Parathyroid adenoma (tissue), 2 donors: ENCODE results near the gene PLXNC1.

Experiments used
- H2AFZ ChIP-seq: fragments of 300-600 bp; sonication (generic); one replicate; pipeline ENCODE4 v1.7.0; 2017; ENCODE audit warnings: antibody characterized with exemption, mild to moderate bottlenecking
- H3K27ac ChIP-seq: fragments of 300-600 bp; sonication (generic); one replicate; pipeline ENCODE4 v1.7.0; 2017
- H3K27me3 ChIP-seq: fragments of 300-600 bp; sonication (generic); one replicate; pipeline ENCODE4 v1.7.0; 2017; ENCODE audit warnings: low read length; ENCODE audit not compliant: control insufficient read depth, insufficient read depth
- H3K36me3 ChIP-seq: fragments of 300-600 bp; sonication (generic); one replicate; pipeline ENCODE4 v1.7.0; 2017; ENCODE audit warnings: low read length; ENCODE audit not compliant: control insufficient read depth, insufficient read depth
- H3K4me1 ChIP-seq: fragments of 300-600 bp; sonication (generic); one replicate; pipeline ENCODE4 v1.7.0; 2017; ENCODE audit warnings: control low read depth
- H3K4me2 ChIP-seq: fragments of 300-600 bp; sonication (generic); one replicate; pipeline ENCODE4 v1.7.0; 2017; ENCODE audit warnings: low read length
- H3K4me3 ChIP-seq: fragments of 300-600 bp; sonication (generic); one replicate; pipeline ENCODE4 v1.7.0; 2017; ENCODE audit warnings: low read depth, low read length
- H3K79me2 ChIP-seq: fragments of 300-600 bp; sonication (generic); one replicate; pipeline ENCODE4 v1.7.0; 2017; ENCODE audit warnings: control low read depth
- H3K9ac ChIP-seq: fragments of 300-600 bp; sonication (generic); one replicate; pipeline ENCODE4 v1.7.0; 2017; ENCODE audit warnings: mild to moderate bottlenecking
- H3K9me3 ChIP-seq: fragments of 300-600 bp; sonication (generic); one replicate; pipeline ENCODE4 v1.7.0; 2017; ENCODE audit warnings: low read length; ENCODE audit not compliant: control insufficient read depth
- TF ChIP-seq, protein P1 (sequence below): fragments of 300-600 bp; sonication (generic); IDR thresholded peaks from one replicate; pipeline ENCODE4 v1.7.0; 2017; ENCODE audit warnings: antibody characterized with exemption, mild to moderate bottlenecking
- donor health status: primary hyperparathyroidism.

The PLXNC1 gene

DNA sequence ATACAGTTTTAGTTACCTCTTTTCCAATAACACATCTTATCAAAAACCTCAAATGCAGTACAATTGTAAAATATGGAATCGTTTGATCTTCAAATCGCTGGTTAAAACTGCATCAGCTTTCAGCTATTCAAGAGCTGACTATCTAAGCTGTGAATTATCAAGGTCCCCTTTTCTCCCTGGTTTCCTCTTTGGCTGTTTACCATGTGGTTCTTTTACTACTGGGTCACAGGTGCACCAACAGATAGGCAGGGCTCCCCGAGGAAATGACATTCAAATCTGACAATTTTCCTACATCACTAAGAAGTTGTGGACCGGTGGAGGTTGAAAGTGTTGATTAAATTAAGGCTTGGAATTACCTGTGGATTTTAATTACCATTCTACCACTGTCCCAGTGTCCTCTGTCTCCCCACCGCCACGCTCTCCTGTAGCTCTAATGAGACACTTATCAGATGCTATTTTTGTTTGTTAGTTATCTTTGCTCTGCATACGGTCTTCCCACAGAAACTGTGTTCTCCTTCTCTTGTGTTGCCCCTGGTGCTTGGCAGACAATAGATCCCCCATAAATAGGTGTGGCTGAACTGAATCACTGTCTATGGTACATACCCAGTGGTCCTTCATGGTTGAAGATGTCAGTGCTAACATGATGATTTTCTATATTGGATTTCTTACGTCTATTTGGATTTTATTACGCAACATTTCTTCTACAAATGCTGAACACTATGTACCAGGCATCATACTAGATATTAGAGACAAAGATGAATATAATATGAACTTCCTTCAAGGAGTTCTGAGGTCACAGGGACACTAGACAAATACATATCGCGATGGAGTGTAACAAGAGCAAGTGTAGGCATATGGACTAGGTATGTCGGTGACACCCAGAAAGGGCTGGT is 20.9 kb upstream of the PLXNC1 start:
- H3K4me3 ChIP-seq = no peak overlapping the region
- no peak overlapping the region for H3K27ac ChIP-seq
- H3K27me3 ChIP-seq = no peaks in the 10 kb centered on the region
- H3K9me3 ChIP-seq = no peaks in the 10 kb centered on the region
- H2AFZ ChIP-seq = no peak overlapping the region
- H3K79me2 ChIP-seq = no peaks in the 10 kb centered on the region
- H3K4me1 ChIP-seq = no peaks in the 10 kb centered on the region
- H3K4me2 ChIP-seq = no peak overlapping the region
- TF ChIP-seq, protein P1, sequence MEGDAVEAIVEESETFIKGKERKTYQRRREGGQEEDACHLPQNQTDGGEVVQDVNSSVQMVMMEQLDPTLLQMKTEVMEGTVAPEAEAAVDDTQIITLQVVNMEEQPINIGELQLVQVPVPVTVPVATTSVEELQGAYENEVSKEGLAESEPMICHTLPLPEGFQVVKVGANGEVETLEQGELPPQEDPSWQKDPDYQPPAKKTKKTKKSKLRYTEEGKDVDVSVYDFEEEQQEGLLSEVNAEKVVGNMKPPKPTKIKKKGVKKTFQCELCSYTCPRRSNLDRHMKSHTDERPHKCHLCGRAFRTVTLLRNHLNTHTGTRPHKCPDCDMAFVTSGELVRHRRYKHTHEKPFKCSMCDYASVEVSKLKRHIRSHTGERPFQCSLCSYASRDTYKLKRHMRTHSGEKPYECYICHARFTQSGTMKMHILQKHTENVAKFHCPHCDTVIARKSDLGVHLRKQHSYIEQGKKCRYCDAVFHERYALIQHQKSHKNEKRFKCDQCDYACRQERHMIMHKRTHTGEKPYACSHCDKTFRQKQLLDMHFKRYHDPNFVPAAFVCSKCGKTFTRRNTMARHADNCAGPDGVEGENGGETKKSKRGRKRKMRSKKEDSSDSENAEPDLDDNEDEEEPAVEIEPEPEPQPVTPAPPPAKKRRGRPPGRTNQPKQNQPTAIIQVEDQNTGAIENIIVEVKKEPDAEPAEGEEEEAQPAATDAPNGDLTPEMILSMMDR = no peak
- no peak overlapping the region for H3K9ac ChIP-seq
- H3K36me3 ChIP-seq = no peaks in the 10 kb centered on the region

DNA sequence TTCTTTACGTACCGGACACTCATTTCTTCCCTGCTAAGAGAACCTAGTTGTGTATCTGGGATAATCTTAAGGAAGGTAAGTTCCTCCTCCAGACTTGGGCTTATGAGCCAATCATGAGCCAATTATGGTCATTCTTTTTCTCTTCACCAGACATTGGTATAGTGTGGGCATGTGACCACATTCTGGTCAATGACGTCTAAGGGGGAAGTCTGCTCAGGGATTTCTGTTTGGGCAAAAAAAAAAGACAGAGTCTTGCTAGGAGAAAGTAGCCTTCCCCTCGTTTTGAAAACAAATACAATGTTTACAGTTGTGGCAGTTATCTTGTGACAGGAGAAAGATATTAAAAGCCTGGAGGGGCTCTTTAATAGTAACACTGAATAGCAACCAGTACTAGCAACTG is 20.1 kb upstream of the PLXNC1 start:
- H3K4me1 ChIP-seq = no peaks in the 10 kb centered on the region
- no peak overlapping the region for H3K27ac ChIP-seq
- H3K4me3 ChIP-seq = no peak overlapping the region
- no peak overlapping the region for H3K4me2 ChIP-seq
- TF ChIP-seq, protein P1 = no peak
- no peaks in the 10 kb centered on the region for H3K36me3 ChIP-seq
- no peak overlapping the region for H2AFZ ChIP-seq
- H3K9me3 ChIP-seq = no peaks in the 10 kb centered on the region
- H3K79me2 ChIP-seq = no peaks in the 10 kb centered on the region
- H3K27me3 ChIP-seq = no peaks in the 10 kb centered on the region
- no peak overlapping the region for H3K9ac ChIP-seq

DNA sequence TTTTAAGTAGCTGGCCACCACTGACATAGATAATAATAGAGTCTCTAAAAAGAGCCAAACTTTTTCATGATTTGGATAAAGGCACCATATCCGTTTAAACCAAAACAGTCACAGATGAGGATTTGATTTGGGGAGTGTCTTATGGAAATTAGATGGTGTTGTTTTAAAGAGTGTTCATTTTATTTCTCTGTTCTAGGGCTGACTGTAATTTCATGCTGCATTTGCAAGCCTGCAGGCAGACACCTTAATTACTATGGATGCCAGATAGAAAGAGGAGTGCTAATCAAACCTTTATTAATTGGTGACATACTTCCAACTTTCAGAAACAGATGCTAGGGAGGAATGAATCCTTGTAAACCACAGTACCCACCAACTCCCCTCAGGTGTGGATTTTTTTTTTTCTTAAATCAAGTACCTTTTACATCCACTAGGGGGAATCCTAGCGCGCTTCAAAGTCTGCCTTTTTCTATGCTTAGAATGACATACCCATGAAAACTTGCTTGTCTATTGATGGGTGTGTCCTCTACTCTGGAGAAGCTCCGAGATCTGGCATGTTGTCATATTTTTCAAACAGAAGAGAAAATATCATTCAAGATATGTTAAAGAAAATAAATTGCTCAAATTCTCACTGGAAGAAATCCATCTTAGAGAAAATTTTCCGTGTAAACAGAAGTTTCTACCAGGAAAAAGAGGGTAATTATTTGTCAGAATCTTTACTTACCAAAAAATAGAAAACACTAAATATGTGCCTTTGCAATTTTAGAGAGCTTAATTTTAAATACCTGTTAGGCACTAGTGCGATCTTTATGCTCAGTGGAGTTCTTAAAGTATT is 14.2 kb upstream of the PLXNC1 start:
- H3K4me3 ChIP-seq = no peak overlapping the region
- no peaks in the 10 kb centered on the region for H3K79me2 ChIP-seq
- no peaks in the 10 kb centered on the region for H3K4me1 ChIP-seq
- no peaks in the 10 kb centered on the region for H3K9me3 ChIP-seq
- no peaks in the 10 kb centered on the region for H3K36me3 ChIP-seq
- H3K9ac ChIP-seq = no peak overlapping the region
- TF ChIP-seq, protein P1 = peak; percentile 87
- H2AFZ ChIP-seq = no peak overlapping the region
- H3K27ac ChIP-seq = no peak overlapping the region
- no peaks in the 10 kb centered on the region for H3K27me3 ChIP-seq
- H3K4me2 ChIP-seq = no peak overlapping the region

DNA sequence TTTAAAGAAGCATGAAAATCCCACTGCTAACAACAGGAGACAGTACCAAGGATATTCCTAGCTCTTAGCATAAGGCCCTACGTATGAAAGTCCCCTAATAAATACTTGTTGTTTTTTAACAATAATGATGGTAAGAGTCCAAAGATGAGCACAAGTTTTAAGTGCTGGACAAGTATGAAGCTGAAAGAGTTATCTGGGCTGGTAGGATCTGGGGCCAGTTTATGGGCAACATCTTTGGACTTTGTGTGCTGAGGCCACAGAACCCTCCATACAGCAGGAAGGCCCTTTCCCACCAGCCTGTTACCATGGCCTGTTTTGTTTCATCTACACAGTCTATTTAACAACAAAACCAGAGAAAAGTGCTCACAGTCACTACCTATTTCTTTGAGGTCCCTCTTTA is 12.5 kb upstream of the PLXNC1 start:
- no peaks in the 10 kb centered on the region for H3K4me1 ChIP-seq
- no peak overlapping the region for H3K4me2 ChIP-seq
- no peaks in the 10 kb centered on the region for H3K9me3 ChIP-seq
- no peak overlapping the region for H2AFZ ChIP-seq
- no peak overlapping the region for H3K9ac ChIP-seq
- H3K27ac ChIP-seq = no peak overlapping the region
- no peaks in the 10 kb centered on the region for H3K79me2 ChIP-seq
- H3K4me3 ChIP-seq = no peak overlapping the region
- H3K27me3 ChIP-seq = no peaks in the 10 kb centered on the region
- no peaks in the 10 kb centered on the region for H3K36me3 ChIP-seq
- TF ChIP-seq, protein P1 = no peak
